ENCODE results near the gene C11orf24. TPM values are rescaled to one million over a fixed set of nuclear protein-coding genes. Genes with fewer than 3 reads are reported as not detected.

Gene C11orf24
- polyA plus RNA-seq, 2 of the 4 experiments (the other 2 are of a cell fraction), result 29.4 to 43.8 TPM

GRCh38 chr11:68213555-68214172 is 58.1 kb downstream of the C11orf24 start (continued):
- TF ChIP-seq BCL3 (IDR thresholded peaks at IDR 0.05), result peak; percentile 70; the same call in 2 of the 3 replicates
- no peak for TF ChIP-seq FOSB (CRISPR knock-in tag; IDR thresholded peaks at IDR 0.05)
- no peak for TF ChIP-seq NFE2L2 (conservative IDR thresholded peaks at IDR 0.05; ENCODE audit: low read length)
- TF ChIP-seq GATA3 (IDR thresholded peaks at IDR 0.05; ENCODE audit: borderline replicate concordance), result no peak; the same call in 1 of the 2 replicates
- TF ChIP-seq MAFK (IDR thresholded peaks at IDR 0.05; ENCODE audit: partially characterized antibody), result no peak
- 0 out of 2 replicates have a peak, but pooled peaks have one; percentile 75 for TF ChIP-seq ATOH8 (CRISPR knock-in tag; IDR thresholded peaks at IDR 0.05; ENCODE audit: low read depth)
- no peak for TF ChIP-seq ZFP36 (IDR thresholded peaks at IDR 0.05; ENCODE audit: borderline replicate concordance, partially characterized antibody)
- no peak for TF ChIP-seq HDAC2 (IDR thresholded peaks at IDR 0.05)
- no peak for TF ChIP-seq CTCF (IDR thresholded peaks at IDR 0.05)
- TF ChIP-seq RCOR1 (IDR thresholded peaks at IDR 0.05; ENCODE audit: low read depth, low read length), result no peak
- TF ChIP-seq POLR2AphosphoS2 (conservative IDR thresholded peaks at IDR 0.05; ENCODE audit: low read length), result no peak
- TF ChIP-seq TP53 (CRISPR knock-in tag; IDR thresholded peaks at IDR 0.05), result 0 out of 2 replicates have a peak, but pooled peaks have one; percentile 20
- TF ChIP-seq ZSCAN20 (CRISPR knock-in tag; IDR thresholded peaks at IDR 0.05), result no peak
- peak; percentile 6; the same call in 1 of the 2 replicates for TF ChIP-seq NPAS2 (CRISPR knock-in tag; IDR thresholded peaks at IDR 0.05; ENCODE audit: borderline replicate concordance)
- no peak for TF ChIP-seq BHLHE40 (IDR thresholded peaks at IDR 0.05; ENCODE audit: low read depth, low read length)
- TF ChIP-seq SMC3 (IDR thresholded peaks at IDR 0.05), result no peak
- TF ChIP-seq EHMT2 (IDR thresholded peaks at IDR 0.05; ENCODE audit: low read depth), result no peak
- peak; percentile 86 for TF ChIP-seq HMGXB4 (CRISPR knock-in tag; IDR thresholded peaks at IDR 0.05; ENCODE audit: borderline replicate concordance)
- TF ChIP-seq HEYL (CRISPR knock-in tag; IDR thresholded peaks at IDR 0.05), result no peak
- TF ChIP-seq ESRRA (IDR thresholded peaks at IDR 0.05; ENCODE audit: borderline replicate concordance, low read length), result no peak
- TF ChIP-seq MYC (IDR thresholded peaks at IDR 0.05; ENCODE audit: borderline replicate concordance, low read length), result peak; percentile 95
- 0 out of 2 replicates have a peak, but pooled peaks have one; percentile 35 for TF ChIP-seq FOXS1 (CRISPR knock-in tag; IDR thresholded peaks at IDR 0.05)
- TF ChIP-seq RFX5 (IDR thresholded peaks at IDR 0.05), result no peak
- no peak for TF ChIP-seq TFCP2L1 (CRISPR knock-in tag; IDR thresholded peaks at IDR 0.05)
- TF ChIP-seq KDM5A (IDR thresholded peaks at IDR 0.05), result no peak
- TF ChIP-seq RAD21 (conservative IDR thresholded peaks at IDR 0.05 in 1 of 2, IDR thresholded peaks at IDR 0.05 in 1 of 2), result no peak
- no peak for TF ChIP-seq NR3C1 (IDR thresholded peaks at IDR 0.05)
- TF ChIP-seq USF2 (IDR thresholded peaks at IDR 0.05), result no peak
- no peak for TF ChIP-seq RNF2 (IDR thresholded peaks at IDR 0.05; ENCODE audit: borderline replicate concordance, low read depth)
- no peak for TF ChIP-seq MAZ (IDR thresholded peaks at IDR 0.05; ENCODE audit: borderline replicate concordance, low read depth, low read length)
- TF ChIP-seq EHF (CRISPR knock-in tag; IDR thresholded peaks at IDR 0.05), result 0 out of 2 replicates have a peak, but pooled peaks have one; percentile 33
- TF ChIP-seq CBX2 (IDR thresholded peaks at IDR 0.05; ENCODE audit: borderline replicate concordance, low read depth), result no peak
- TF ChIP-seq REST (IDR thresholded peaks at IDR 0.05), result peak; percentile 34
